Hepatocyte (in vitro differentiated cells): ENCODE data around the gene GPD1L.

ENCODE experiments used
- CTCF ChIP-seq: fragments of 200-600 bp; sonication (generic); IDR thresholded peaks from 2 replicates; pipeline ENCODE4 v1.5.1; 2016; ENCODE audit warnings: antibody characterized with exemption, mild to moderate bottlenecking; ENCODE audit not compliant: poor library complexity
- EZH2 ChIP-seq: fragments of 200-600 bp; sonication (generic); IDR thresholded peaks from 2 replicates; pipeline ENCODE4 v1.6.1; 2016; ENCODE audit warnings: antibody characterized with exemption, mild to moderate bottlenecking, borderline replicate concordance
- EZH2phosphoT487 ChIP-seq: fragments of 200-600 bp; sonication (generic); IDR thresholded peaks from one replicate; pipeline ENCODE4 v1.6.1; 2018; ENCODE audit warnings: antibody characterized with exemption, mild to moderate bottlenecking, low read depth, moderate library complexity; ENCODE audit not compliant: unreplicated experiment, severe bottlenecking

- TF ChIP-seq EZH2 (no peak), CTCF (no peak), EZH2phosphoT487 (no peak)
Measured at GRCh38 chr3:32166654-32167053, 60.2 kb downstream of the GPD1L start.
